Measurements from ENCODE around the gene MILR1.
"Not testable (repeated sequence)": the region's sequence is repeated elsewhere in the genome, so short reads cannot be mapped to it uniquely, and the experiment has no call there.

Gene MILR1

GRCh38 chr17:64484380-64484779, 35.5 kb downstream of the MILR1 start:
- no peak for DNase-seq (ENCODE audit: low spot score)
- TF ChIP-seq, protein P1, sequence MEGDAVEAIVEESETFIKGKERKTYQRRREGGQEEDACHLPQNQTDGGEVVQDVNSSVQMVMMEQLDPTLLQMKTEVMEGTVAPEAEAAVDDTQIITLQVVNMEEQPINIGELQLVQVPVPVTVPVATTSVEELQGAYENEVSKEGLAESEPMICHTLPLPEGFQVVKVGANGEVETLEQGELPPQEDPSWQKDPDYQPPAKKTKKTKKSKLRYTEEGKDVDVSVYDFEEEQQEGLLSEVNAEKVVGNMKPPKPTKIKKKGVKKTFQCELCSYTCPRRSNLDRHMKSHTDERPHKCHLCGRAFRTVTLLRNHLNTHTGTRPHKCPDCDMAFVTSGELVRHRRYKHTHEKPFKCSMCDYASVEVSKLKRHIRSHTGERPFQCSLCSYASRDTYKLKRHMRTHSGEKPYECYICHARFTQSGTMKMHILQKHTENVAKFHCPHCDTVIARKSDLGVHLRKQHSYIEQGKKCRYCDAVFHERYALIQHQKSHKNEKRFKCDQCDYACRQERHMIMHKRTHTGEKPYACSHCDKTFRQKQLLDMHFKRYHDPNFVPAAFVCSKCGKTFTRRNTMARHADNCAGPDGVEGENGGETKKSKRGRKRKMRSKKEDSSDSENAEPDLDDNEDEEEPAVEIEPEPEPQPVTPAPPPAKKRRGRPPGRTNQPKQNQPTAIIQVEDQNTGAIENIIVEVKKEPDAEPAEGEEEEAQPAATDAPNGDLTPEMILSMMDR (IDR thresholded peaks at IDR 0.05; ENCODE audit: extremely low read depth, missing control alignments), result no peak

GRCh38 chr17:64488301-64488700, 39.4 kb downstream of the MILR1 start:
- TF ChIP-seq, protein P1 (IDR thresholded peaks at IDR 0.05; ENCODE audit: extremely low read depth, missing control alignments), result no peak
- no peak for DNase-seq (ENCODE audit: low spot score)

- TF ChIP-seq, protein P1 (IDR thresholded peaks at IDR 0.05; ENCODE audit: extremely low read depth, missing control alignments), result peak; percentile 48
- DNase-seq (ENCODE audit: low spot score), result no peak
These were observed 42.3 kb downstream of the MILR1 start for GRCh38 chr17:64491034-64491860.

GRCh38 chr17:64491994-64492393, 43.1 kb downstream of the MILR1 start:
- TF ChIP-seq, protein P1 (IDR thresholded peaks at IDR 0.05; ENCODE audit: extremely low read depth, missing control alignments), result no peak

GRCh38 chr17:64492481-64493109, 43.7 kb downstream of the MILR1 start:
- no peak for DNase-seq (ENCODE audit: low spot score)
- TF ChIP-seq, protein P1 (IDR thresholded peaks at IDR 0.05; ENCODE audit: extremely low read depth, missing control alignments), result no peak

More at GRCh38 chr17:64491994-64492393, 43.1 kb downstream of the MILR1 start:
- no peak for DNase-seq (ENCODE audit: low spot score)

DNA sequence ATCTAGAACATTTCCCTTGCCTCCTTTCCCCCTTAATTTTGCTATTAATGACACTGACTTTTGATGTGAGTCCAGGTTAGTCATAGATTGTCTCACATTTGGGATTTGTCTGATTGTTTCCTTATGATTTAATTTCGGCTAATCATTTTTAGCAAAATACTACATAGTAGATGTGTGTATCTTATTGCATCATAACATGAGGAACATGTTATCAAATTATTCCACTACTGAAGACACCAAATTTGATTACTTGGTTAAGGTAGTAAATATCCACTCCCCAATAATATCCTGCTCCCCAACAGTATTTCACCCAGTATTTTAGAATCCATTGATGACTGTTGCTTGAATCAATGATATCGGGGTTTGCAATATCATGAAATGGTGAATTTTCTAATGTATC, 45.2 kb downstream of the MILR1 start:
- DNase-seq (ENCODE audit: low spot score), result no peak
- TF ChIP-seq, protein P1 (IDR thresholded peaks at IDR 0.05; ENCODE audit: extremely low read depth, missing control alignments), result no peak

GRCh38 chr17:64495300-64495699, 46.4 kb downstream of the MILR1 start:
- DNase-seq (ENCODE audit: low spot score), result not testable (repeated sequence)
